Left renal cortex interstitium (tissue), 4 donors: Measurements from ENCODE around the gene TPRG1. TPM values are rescaled to one million over a fixed set of nuclear protein-coding genes. Genes with fewer than 3 reads are reported as not detected.

Experiments
- DNase-seq, 4 donors: peaks; one replicate each; pipeline ENCODE4 v3.0.0-alpha.2; 2013; ENCODE audit warnings: low read depth in 4 of 4, low spot score in 2 of 4, missing footprints in 1 of 4
- polyA plus RNA-seq, 4 donors: library from polyadenylated mRNA; unstranded; fragments of 120-200 nt; gene quantifications; one replicate each; pipeline ENCODE4 v1.2.1, GENCODE V29; 2013; ENCODE audit not compliant: insufficient read length in 4 of 4

TPRG1 gene
- polyA plus RNA-seq, 4 donors, result 0.45 to 1.5 (median 0.80) TPM

- DNase-seq, result no peak
Observed at GRCh38 chr3:189165092-189165612, 6.6 kb upstream of the TPRG1 start.

GRCh38 chr3:189166321-189166720, 5.5 kb upstream of the TPRG1 start:
- no peak for DNase-seq

GRCh38 chr3:189167027-189167766, 4.6 kb upstream of the TPRG1 start:
- no peak for DNase-seq

- DNase-seq, result no peak
Observed at GRCh38 chr3:189168711-189169110, 3.1 kb upstream of the TPRG1 start.

- no peak for DNase-seq
Observed at GRCh38 chr3:189169728-189170127, 2.0 kb upstream of the TPRG1 start.

GRCh38 chr3:189170559-189170958, 1.2 kb upstream of the TPRG1 start:
- DNase-seq, result no peak

GRCh38 chr3:189172668-189173419, 1.1 kb downstream of the TPRG1 start:
- no peak for DNase-seq

- no peak for DNase-seq
Observed at GRCh38 chr3:189184566-189184965, 12.8 kb downstream of the TPRG1 start.

GRCh38 chr3:189186101-189186500, 14.3 kb downstream of the TPRG1 start:
- DNase-seq, result no peak

- no peak for DNase-seq
Observed at GRCh38 chr3:189188466-189188865, 16.7 kb downstream of the TPRG1 start.

- no peak for DNase-seq
Observed at GRCh38 chr3:189192725-189193124, 21.0 kb downstream of the TPRG1 start.

GRCh38 chr3:189195302-189195701, 23.5 kb downstream of the TPRG1 start:
- DNase-seq, result no peak

GRCh38 chr3:189202106-189202505, 30.3 kb downstream of the TPRG1 start:
- no peak for DNase-seq

GRCh38 chr3:189202583-189202982, 30.8 kb downstream of the TPRG1 start:
- DNase-seq, result no peak

- no peak for DNase-seq
Observed at GRCh38 chr3:189204167-189204866, 32.5 kb downstream of the TPRG1 start.

GRCh38 chr3:189204937-189205336, 33.2 kb downstream of the TPRG1 start:
- DNase-seq, result no peak

- no peak for DNase-seq
Observed at GRCh38 chr3:189210251-189210770, 38.5 kb downstream of the TPRG1 start.

GRCh38 chr3:189212681-189213080, 40.9 kb downstream of the TPRG1 start:
- no peak for DNase-seq

- no peak for DNase-seq
Observed at GRCh38 chr3:189214651-189215050, 42.9 kb downstream of the TPRG1 start.

- DNase-seq, result peak; percentile 36 to 64 (median 42)
Observed at GRCh38 chr3:189222927-189223636, 51.3 kb downstream of the TPRG1 start.
